ENCODE measurements around the gene SSBP4. TPM values are rescaled to one million over a fixed set of nuclear protein-coding genes. Genes with fewer than 3 reads are reported as not detected.

Gene SSBP4
- polyA plus RNA-seq, 1 of the 3 experiments (the other 2 are of a cell fraction) = 24.9 TPM

- peaks cover 35 to 43% of the 10 kb centered on the region in 2 experiments; a peak in 2 of 4 replicates for H3K4me1 ChIP-seq (ENCODE audit: control insufficient read depth in 1 of 2, insufficient read depth in 2 of 2, low read depth in 1 of 2, low read length in 1 of 2)
- H3K9ac ChIP-seq = no peak overlapping the region
- H2AFZ ChIP-seq (ENCODE audit: low read depth) = no peak overlapping the region
- H3K9me3 ChIP-seq = no peaks in the 10 kb centered on the region
- ChIA-PET CTCF (interaction anchor here (0.9 to 6.1 kb wide), 4 partner anchors 10 to 33 kb away, joined by 3 to 56 read pairs (median 6); no protein-coding TSS in a partner anchor), POLR2A (no interaction called here)
- no peak overlapping the region for H3K4me2 ChIP-seq
- H3K36me3 ChIP-seq (replicated peaks in 1 of 2; ENCODE audit: control insufficient read depth in 1 of 2, insufficient read depth in 2 of 2, low read length in 1 of 2) = no peaks in the 10 kb centered on the region
- H3K79me2 ChIP-seq (ENCODE audit: insufficient read depth) = peaks cover 96% of the 10 kb centered on the region
- H3K27ac ChIP-seq (ENCODE audit: low read depth in 2 of 2, low read length in 1 of 2) = no peak overlapping the region
- H3K9me2 ChIP-seq = no peaks in the 10 kb centered on the region
- no peak for TF ChIP-seq NRF1 (IDR thresholded peaks at IDR 0.05; ENCODE audit: low read depth, low read length)
- TF ChIP-seq CTCF (IDR thresholded peaks at IDR 0.05) = no peak
- no peak for TF ChIP-seq MEF2A (IDR thresholded peaks at IDR 0.05; ENCODE audit: borderline replicate concordance, low read depth)
- no peak for TF ChIP-seq REST (IDR thresholded peaks at IDR 0.05; ENCODE audit: low read depth, low read length)
- TF ChIP-seq EP300 (IDR thresholded peaks at IDR 0.05; ENCODE audit: borderline replicate concordance in 1 of 2, low read depth in 1 of 2, low read length in 1 of 2) = no peak
- TF ChIP-seq CHD2 (IDR thresholded peaks at IDR 0.05; ENCODE audit: low read length, partially characterized antibody) = no peak
- TF ChIP-seq SMC3 (IDR thresholded peaks at IDR 0.05; ENCODE audit: low read depth, low read length) = no peak
- no peak for TF ChIP-seq NFIC (IDR thresholded peaks at IDR 0.05; ENCODE audit: borderline replicate concordance)
- no peak for TF ChIP-seq FOXM1 (IDR thresholded peaks at IDR 0.05; ENCODE audit: low read depth)
- TF ChIP-seq TCF12 (IDR thresholded peaks at IDR 0.05) = no peak
- no peak overlapping the region for H3K4me3 ChIP-seq (ENCODE audit: low read depth in 2 of 2, low read length in 1 of 2)
- no peak for DNase-seq
- WGBS (ENCODE audit: low lambda C conversion rate) = 77% methylated on average over 9 of the region's 12 CpGs
- H3F3A ChIP-seq (replicated peaks; ENCODE audit: insufficient read depth) = no peaks in the 10 kb centered on the region
- H4K20me1 ChIP-seq (ENCODE audit: insufficient read depth) = peaks cover 43% of the 10 kb centered on the region
- H3K27me3 ChIP-seq (ENCODE audit: insufficient read depth) = no peaks in the 10 kb centered on the region
These were observed 64.1 kb downstream of the SSBP4 start for GRCh38 chr19:18483119-18483890.

Small RNAs within 50 kb of the gene (small RNA-seq; reads per million reads assigned to genes)
- 0.29 to 6.7 (median 2.1) reads per million in 7 experiments for gene MIR3189

Other genes starting within 250 kb of the SSBP4 start
- 10.7 and 11.6 TPM in 2 replicates for gene IFI30, start 245.6 kb upstream of the SSBP4 start, polyA plus RNA-seq (2012; rRNA removed)
- gene MPV17L2, start 226.2 kb upstream of the SSBP4 start, polyA plus RNA-seq (2012; rRNA removed) = 17.5 and 20.6 TPM in 2 replicates
- 9.1 and 9.7 TPM in 2 replicates for gene RAB3A, start 215.4 kb upstream of the SSBP4 start, polyA plus RNA-seq (2012; rRNA removed)
- 0.36 and 1.0 TPM in 2 replicates for gene PDE4C, start 193.0 kb upstream of the SSBP4 start, polyA plus RNA-seq (2012; rRNA removed)
- gene IQCN, start 144.9 kb upstream of the SSBP4 start, polyA plus RNA-seq (2012; rRNA removed) = 1.9 and 2.5 TPM in 2 replicates
- 92.5 and 115 TPM in 2 replicates for gene JUND, start 137.8 kb upstream of the SSBP4 start, polyA plus RNA-seq (2012; rRNA removed)
- gene LSM4, start 96.3 kb upstream of the SSBP4 start, polyA plus RNA-seq (2012; rRNA removed) = 235 and 277 TPM in 2 replicates
- gene PGPEP1, start 78.8 kb upstream of the SSBP4 start, polyA plus RNA-seq (2012; rRNA removed) = 13.8 and 13.9 TPM in 2 replicates
- 74.1 and 129 TPM in 2 replicates for gene GDF15, start 33.2 kb upstream of the SSBP4 start, polyA plus RNA-seq (2012; rRNA removed)
- gene LRRC25, start 21.8 kb upstream of the SSBP4 start, polyA plus RNA-seq (2012; rRNA removed) = not detected in 2 replicates
- 48.0 and 49.4 TPM in 2 replicates for gene ISYNA1, start 18.7 kb downstream of the SSBP4 start, polyA plus RNA-seq (2012; rRNA removed)
- gene ELL, start 102.7 kb downstream of the SSBP4 start, polyA plus RNA-seq (2012; rRNA removed) = 3.6 and 7.4 TPM in 2 replicates
- gene FKBP8, start 124.2 kb downstream of the SSBP4 start, polyA plus RNA-seq (2012; rRNA removed) = 227 and 273 TPM in 2 replicates
- gene KXD1, start 138.5 kb downstream of the SSBP4 start, polyA plus RNA-seq (2012; rRNA removed) = 151 and 165 TPM in 2 replicates
- gene UBA52, start 152.5 kb downstream of the SSBP4 start, polyA plus RNA-seq (2012; rRNA removed) = 2,690 and 3,026 TPM in 2 replicates
- gene REX1BD, start 169.4 kb downstream of the SSBP4 start, polyA plus RNA-seq (2012; rRNA removed) = 109 and 159 TPM in 2 replicates
- gene CRLF1, start 187.4 kb downstream of the SSBP4 start, polyA plus RNA-seq (2012; rRNA removed) = 0.71 and 0.84 TPM in 2 replicates
- gene TMEM59L, start 193.5 kb downstream of the SSBP4 start, polyA plus RNA-seq (2012; rRNA removed) = 5.8 and 9.6 TPM in 2 replicates
- gene KLHL26, start 217.6 kb downstream of the SSBP4 start, polyA plus RNA-seq (2012; rRNA removed) = 1.9 and 4.6 TPM in 2 replicates